ENCODE data around the gene HDGFL1.

HDGFL1 gene

DNA sequence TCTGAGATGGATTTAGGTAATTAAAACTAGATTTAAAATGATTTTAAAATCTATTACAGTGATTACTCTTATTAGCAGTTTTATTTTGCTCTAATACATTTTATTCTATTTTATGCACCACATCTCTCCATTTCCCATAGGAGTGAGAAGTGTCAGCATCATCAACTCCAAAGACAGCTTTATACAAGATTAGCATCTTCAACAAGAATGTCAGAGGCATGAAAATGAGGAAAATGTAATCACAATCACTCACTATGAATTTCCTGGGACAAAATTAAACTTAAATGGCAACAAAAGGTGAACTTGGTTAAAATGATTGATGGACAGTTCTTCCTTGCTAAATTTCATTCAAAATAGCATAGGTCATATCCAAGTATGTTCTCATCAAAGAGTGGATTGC is 19.8 kb downstream of the HDGFL1 start:
- H3K27ac ChIP-seq (ENCODE audit: low read depth, low read length, poor library complexity, severe bottlenecking): no peak overlapping the region
- H3K4me2 ChIP-seq (ENCODE audit: low read length): no peak overlapping the region
- no peaks in the 10 kb centered on the region for H3K9me2 ChIP-seq (ENCODE audit: low read depth, low read length)
- H2AFZ ChIP-seq (ENCODE audit: low read length): no peak overlapping the region
- no peak for TF ChIP-seq CTCF (IDR thresholded peaks at IDR 0.05; ENCODE audit: low read length)
- TF ChIP-seq EZH2 (IDR thresholded peaks at IDR 0.05; ENCODE audit: borderline replicate concordance, low read length): no peak
- H3K9me3 ChIP-seq (ENCODE audit: low read length): no peaks in the 10 kb centered on the region
- H4K20me1 ChIP-seq (ENCODE audit: insufficient read depth, low read length): no peaks in the 10 kb centered on the region
- H3K9ac ChIP-seq (ENCODE audit: low read length): no peak overlapping the region
- no peaks in the 10 kb centered on the region for H3K4me1 ChIP-seq (ENCODE audit: insufficient read depth, low read length, severe bottlenecking)
- no peaks in the 10 kb centered on the region for H3K27me3 ChIP-seq (ENCODE audit: insufficient read depth, low read length)
- no peaks in the 10 kb centered on the region for H3K36me3 ChIP-seq (ENCODE audit: insufficient read depth, low read length)
- no peak overlapping the region for H3K4me3 ChIP-seq (ENCODE audit: low read depth, low read length, poor library complexity, severe bottlenecking)
- H3K79me2 ChIP-seq (ENCODE audit: insufficient read depth, low read length): no peaks in the 10 kb centered on the region
- H3F3A ChIP-seq (ENCODE audit: insufficient read depth, low read length): no peaks in the 10 kb centered on the region

GRCh38 chr6:22590423-22590822 is 21.1 kb downstream of the HDGFL1 start:
- no peaks in the 10 kb centered on the region for H3F3A ChIP-seq (ENCODE audit: insufficient read depth, low read length)
- H3K4me2 ChIP-seq (ENCODE audit: low read length): no peak overlapping the region
- H3K9me2 ChIP-seq (ENCODE audit: low read depth, low read length): no peaks in the 10 kb centered on the region
- no peaks in the 10 kb centered on the region for H4K20me1 ChIP-seq (ENCODE audit: insufficient read depth, low read length)
- TF ChIP-seq EZH2 (IDR thresholded peaks at IDR 0.05; ENCODE audit: borderline replicate concordance, low read length) (no peak), CTCF (IDR thresholded peaks at IDR 0.05; ENCODE audit: low read length) (no peak)
- no peaks in the 10 kb centered on the region for H3K4me1 ChIP-seq (ENCODE audit: insufficient read depth, low read length, severe bottlenecking)
- H3K27ac ChIP-seq (ENCODE audit: low read depth, low read length, poor library complexity, severe bottlenecking): no peak overlapping the region
- no peak overlapping the region for H2AFZ ChIP-seq (ENCODE audit: low read length)
- no peaks in the 10 kb centered on the region for H3K36me3 ChIP-seq (ENCODE audit: insufficient read depth, low read length)
- H3K9me3 ChIP-seq (ENCODE audit: low read length): no peaks in the 10 kb centered on the region
- H3K27me3 ChIP-seq (ENCODE audit: insufficient read depth, low read length): no peaks in the 10 kb centered on the region
- no peaks in the 10 kb centered on the region for H3K79me2 ChIP-seq (ENCODE audit: insufficient read depth, low read length)
- no peak overlapping the region for H3K9ac ChIP-seq (ENCODE audit: low read length)
- H3K4me3 ChIP-seq (ENCODE audit: low read depth, low read length, poor library complexity, severe bottlenecking): no peak overlapping the region

- H3K4me2 ChIP-seq (ENCODE audit: low read length): no peak overlapping the region
- no peaks in the 10 kb centered on the region for H3K9me3 ChIP-seq (ENCODE audit: low read length)
- H3K9me2 ChIP-seq (ENCODE audit: low read depth, low read length): no peaks in the 10 kb centered on the region
- no peak overlapping the region for H3K4me3 ChIP-seq (ENCODE audit: low read depth, low read length, poor library complexity, severe bottlenecking)
- H2AFZ ChIP-seq (ENCODE audit: low read length): no peak overlapping the region
- no peaks in the 10 kb centered on the region for H3K4me1 ChIP-seq (ENCODE audit: insufficient read depth, low read length, severe bottlenecking)
- no peak overlapping the region for H3K9ac ChIP-seq (ENCODE audit: low read length)
- H4K20me1 ChIP-seq (ENCODE audit: insufficient read depth, low read length): no peaks in the 10 kb centered on the region
- no peaks in the 10 kb centered on the region for H3F3A ChIP-seq (ENCODE audit: insufficient read depth, low read length)
- H3K79me2 ChIP-seq (ENCODE audit: insufficient read depth, low read length): no peaks in the 10 kb centered on the region
- no peaks in the 10 kb centered on the region for H3K27me3 ChIP-seq (ENCODE audit: insufficient read depth, low read length)
- no peaks in the 10 kb centered on the region for H3K36me3 ChIP-seq (ENCODE audit: insufficient read depth, low read length)
- no peak overlapping the region for H3K27ac ChIP-seq (ENCODE audit: low read depth, low read length, poor library complexity, severe bottlenecking)
- TF ChIP-seq EZH2 (IDR thresholded peaks at IDR 0.05; ENCODE audit: borderline replicate concordance, low read length) (no peak), CTCF (IDR thresholded peaks at IDR 0.05; ENCODE audit: low read length) (no peak)
These were observed 24.5 kb downstream of the HDGFL1 start for GRCh38 chr6:22593895-22594294.

All from OCI-LY1 (cell line).